Activated T-helper 1 cell treated with anti-CD3 and anti-CD28 coated beads, Interleukin-2, amount 50 U/mL, for 16 hours (primary cell): ENCODE data around the gene KLC3.
A peak's percentile ranks its signal among the peaks of the same experiment; 100 is the strongest.
"Not testable (repeated sequence)": the region's sequence is repeated elsewhere in the genome, so short reads cannot be mapped to it uniquely, and the experiment has no call there.

ENCODE experiments used
- DNase-seq, 2 donors: peaks; one replicate each; pipeline ENCODE4 v3.0.0-alpha.2; 2020; ENCODE audit warnings: low read depth in 1 of 2, low spot score in 1 of 2

The KLC3 gene

DNA sequence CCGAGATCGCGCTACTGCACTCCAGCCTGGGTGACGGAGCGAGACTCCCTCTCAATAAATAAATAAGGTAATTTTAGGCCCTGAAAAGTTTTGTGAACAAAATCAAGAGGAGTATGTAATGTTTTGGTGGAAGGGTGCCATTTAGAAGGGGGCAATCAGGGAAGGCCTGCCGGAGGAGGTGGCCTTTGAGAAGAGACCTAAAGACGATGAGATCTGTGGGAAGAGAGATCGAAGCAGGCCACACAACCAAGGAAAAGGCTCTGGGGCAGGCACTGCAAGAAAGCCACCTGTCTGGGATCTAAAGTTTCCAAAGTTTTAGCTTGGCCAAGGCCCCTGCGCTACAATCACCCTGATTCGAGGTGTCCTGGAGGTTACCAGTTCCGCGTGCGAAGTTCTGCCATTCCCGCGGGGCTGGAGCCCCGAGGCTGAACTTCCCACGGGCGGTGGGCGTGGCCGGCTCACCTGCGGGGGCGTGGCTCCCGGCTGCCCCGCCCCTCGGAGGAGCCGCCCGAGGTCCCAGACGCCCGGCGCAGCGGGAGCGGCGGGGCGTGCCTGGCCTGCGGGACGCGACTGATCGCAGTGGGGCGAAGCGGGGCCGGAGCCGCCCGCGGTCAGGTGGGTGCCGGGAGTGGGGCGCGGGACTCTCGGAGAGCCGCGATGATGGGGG is at the start of gene KLC3:
KLC3 (plus strand) TSS at position 519 of the 667 bp plus-strand sequence. CDS start 4,792 bp downstream, outside the sequence.
- peak in 1 of 2 donors; percentile 22 for DNase-seq

- DNase-seq, result no peak
Observed at GRCh38 chr19:45291834-45292233, 48.7 kb upstream of the KLC3 start.

DNA sequence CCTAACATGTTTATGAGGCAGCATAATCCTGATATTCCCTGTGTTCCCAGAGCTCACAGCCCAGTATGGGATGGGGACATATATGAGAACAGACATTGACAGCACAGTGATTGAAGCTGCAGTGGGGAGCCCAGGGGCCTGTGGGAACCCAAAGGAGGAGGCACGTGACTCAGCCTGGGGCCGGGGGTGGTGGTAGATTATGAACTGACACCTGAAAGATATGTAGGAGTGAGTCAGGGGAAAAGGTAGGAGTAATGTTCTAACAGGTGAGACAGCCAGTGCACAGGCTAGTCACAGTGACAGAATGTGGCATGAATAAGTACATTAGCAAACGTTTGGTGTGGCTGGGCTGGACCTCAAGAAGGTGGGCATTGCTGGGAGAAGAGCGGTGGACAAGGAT is 46.9 kb upstream of the KLC3 start:
- DNase-seq, result no peak

- DNase-seq, result no peak
Observed at GRCh38 chr19:45294291-45295029, 46.1 kb upstream of the KLC3 start.

GRCh38 chr19:45295873-45296272 is 44.7 kb upstream of the KLC3 start:
- no peak for DNase-seq

- no peak for DNase-seq
Observed at GRCh38 chr19:45296355-45296754, 44.2 kb upstream of the KLC3 start.

GRCh38 chr19:45297674-45298073 is 42.9 kb upstream of the KLC3 start:
- no peak for DNase-seq

DNA sequence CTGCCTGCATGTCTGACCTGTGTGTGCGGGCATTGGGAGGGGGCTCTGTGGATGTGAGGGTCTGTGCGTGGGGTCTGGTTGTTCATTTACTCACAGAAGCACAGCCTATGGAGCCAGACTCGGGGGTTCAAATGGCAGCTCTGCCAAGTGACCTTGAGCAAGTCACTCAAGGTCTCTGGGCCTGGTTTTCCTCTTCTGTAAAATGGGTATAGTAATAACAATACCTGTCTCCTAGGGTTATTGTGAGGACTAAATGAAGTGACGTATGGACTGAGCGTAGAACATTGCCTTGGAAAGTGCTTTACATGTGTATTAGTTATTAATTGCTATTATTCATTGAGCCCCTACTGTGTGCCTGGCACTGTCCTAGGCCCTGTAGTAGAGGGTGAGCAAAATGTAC is 42.3 kb upstream of the KLC3 start:
- no peak for DNase-seq

DNA sequence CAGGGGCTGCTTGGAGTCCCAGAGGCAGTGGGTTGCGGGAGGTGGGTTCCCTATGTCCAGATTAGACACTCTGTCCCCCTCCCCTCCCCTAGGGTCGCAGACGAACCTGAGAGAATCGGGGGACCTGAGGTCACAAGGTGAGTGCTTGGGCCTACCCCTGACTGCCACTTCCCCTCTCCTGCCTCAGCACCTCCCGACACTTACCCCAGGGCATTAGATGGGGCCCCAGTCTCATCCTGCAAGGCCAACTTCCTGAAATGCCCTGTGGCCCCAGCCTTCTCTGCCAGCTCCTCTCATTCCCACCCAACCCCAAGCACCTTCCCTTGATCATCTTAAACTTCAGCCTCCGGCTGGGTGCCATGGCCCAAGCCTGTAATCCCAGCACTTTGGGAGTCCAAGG is 40.8 kb upstream of the KLC3 start:
- DNase-seq, result no peak

DNA sequence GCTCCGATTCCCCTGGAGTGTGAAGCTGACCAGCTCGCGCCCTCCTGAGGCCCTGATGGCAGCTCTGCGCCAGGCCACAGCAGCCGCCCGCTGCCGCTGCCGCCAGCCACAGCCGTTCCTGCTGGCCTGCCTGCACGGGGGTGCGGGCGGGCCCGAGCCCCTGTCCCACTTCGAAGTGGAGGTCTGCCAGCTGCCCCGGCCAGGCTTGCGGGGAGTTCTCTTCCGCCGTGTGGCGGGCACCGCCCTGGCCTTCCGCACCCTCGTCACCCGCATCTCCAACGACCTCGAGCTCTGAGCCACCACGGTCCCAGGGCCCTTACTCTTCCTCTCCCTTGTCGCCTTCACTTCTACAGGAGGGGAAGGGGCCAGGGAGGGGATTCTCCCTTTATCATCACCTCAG is 38.1 kb upstream of the KLC3 start:
- DNase-seq, result no peak

DNA sequence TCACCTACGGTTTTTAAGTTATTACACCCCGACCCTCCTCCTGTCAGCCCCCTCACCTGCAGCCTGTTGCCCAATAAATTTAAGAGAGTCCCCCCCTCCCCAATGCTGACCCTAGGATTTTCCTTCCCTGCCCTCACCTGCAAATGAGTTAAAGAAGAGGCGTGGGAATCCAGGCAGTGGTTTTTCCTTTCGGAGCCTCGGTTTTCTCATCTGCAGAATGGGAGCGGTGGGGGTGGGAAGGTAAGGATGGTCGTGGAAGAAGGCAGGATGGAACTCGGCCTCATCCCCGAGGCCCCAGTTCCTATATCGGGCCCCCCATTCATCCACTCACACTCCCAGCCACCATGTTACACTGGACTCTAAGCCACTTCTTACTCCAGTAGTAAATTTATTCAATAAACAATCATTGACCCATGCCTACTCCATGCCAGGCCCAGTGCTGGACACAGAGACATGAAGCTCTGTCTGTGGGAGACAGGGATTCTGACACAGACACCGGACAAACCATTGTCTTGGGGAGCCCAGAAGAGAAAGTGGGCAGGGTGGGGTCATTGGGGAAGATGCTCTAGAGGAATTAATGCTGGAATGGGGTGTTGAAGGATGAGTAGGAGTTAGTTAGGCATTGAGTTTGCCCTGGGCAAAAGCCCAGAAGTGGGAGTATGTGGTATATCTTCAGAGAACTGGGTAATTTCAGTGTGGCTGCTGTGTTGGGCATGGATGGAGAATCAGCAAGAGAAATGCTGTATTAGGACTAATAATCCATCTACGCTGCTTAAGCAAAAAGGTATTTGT is 37.1 kb upstream of the KLC3 start:
- no peak for DNase-seq

GRCh38 chr19:45304141-45304926 is 36.2 kb upstream of the KLC3 start:
- no peak for DNase-seq

DNA sequence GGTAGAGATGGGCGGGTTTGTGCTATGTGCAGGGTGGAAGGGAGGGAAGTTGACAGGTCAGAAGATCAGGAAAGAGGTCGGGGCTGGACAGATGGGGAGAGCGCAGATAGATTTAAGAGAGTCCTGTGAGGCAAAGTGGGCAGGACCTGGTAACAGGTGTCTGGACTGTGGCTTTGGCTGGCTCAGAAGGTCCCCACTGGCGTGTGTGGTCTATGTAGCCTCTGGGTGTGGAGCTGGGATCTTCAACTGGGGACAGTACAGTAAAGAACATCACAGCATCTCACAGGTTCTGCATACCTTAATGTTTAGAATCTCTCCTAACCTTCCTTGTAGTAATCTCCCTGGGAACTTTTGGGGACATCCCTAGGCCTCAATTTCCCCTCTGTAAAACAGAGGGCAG is 35.5 kb upstream of the KLC3 start:
- no peak for DNase-seq

DNA sequence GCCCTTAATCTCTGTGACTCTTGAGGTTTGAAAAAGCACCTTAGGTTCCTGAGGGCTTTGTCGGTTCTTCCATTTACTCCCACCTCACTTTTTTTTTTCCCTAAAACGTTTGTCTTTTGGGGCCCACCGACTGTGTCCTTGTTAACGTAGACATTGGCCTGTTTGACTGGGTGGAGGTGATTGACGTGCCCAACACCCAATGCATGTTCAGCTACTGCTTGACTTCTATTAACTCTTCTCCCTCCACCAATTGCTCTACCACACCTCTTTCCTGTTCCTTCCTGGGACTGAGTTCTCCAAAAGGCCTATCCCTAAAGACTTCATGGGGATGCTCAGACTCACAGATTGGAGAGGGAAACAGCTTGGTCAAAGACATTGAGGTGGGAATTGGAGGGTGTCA is 35.1 kb upstream of the KLC3 start:
- DNase-seq, result no peak

- DNase-seq, result no peak
Observed at GRCh38 chr19:45306040-45306439, 34.5 kb upstream of the KLC3 start.

GRCh38 chr19:45306518-45307027 is 34.0 kb upstream of the KLC3 start:
- DNase-seq, result no peak

GRCh38 chr19:45307361-45307760 is 33.2 kb upstream of the KLC3 start:
- DNase-seq, result no peak

DNA sequence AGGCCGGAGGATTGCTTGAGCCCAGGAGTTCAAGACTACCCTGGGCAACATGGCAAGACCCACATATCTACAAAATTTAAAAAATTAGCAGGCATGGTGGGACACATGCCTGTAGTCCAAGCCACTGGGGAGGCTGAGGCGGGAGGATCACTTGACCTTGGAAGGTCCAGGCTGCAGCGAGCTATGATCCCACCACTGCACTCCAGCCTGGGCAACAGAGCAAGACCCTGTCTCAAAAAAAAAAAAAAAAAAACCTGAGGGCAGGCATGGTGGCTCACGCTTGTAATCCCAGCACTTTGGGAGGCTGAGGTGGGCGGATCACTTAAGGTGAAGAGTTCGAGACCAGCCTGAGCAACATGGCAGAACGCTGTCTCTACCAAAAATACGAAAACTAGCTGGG is 31.2 kb upstream of the KLC3 start:
- not testable (repeated sequence) for DNase-seq

GRCh38 chr19:45311621-45312020 is 28.9 kb upstream of the KLC3 start:
- no peak for DNase-seq

GRCh38 chr19:45312285-45312684 is 28.3 kb upstream of the KLC3 start:
- not testable (repeated sequence) for DNase-seq

- no peak for DNase-seq
Observed at GRCh38 chr19:45314708-45315245, 25.8 kb upstream of the KLC3 start.
